SU-DHL-6 (cell line): ENCODE data around the gene ZNF316.
A peak's percentile ranks its signal among the peaks of the same experiment; 100 is the strongest.

Experiments used
- H2AFZ ChIP-seq: fragments of 200-600 bp; sonication (generic); 2 replicates; pipeline ENCODE4 v1.6.1; 2014; ENCODE audit warnings: low read depth, mild to moderate bottlenecking, moderate library complexity, mixed read lengths, antibody characterized with exemption, low read length; ENCODE audit not compliant: severe bottlenecking
- H3F3A ChIP-seq: fragments of 200-600 bp; shearing (Covaris generic); 2 replicates; pipeline ENCODE4 v1.6.0; 2016; ENCODE audit warnings: antibody characterized with exemption, mild to moderate bottlenecking; ENCODE audit not compliant: insufficient read depth
- H3K27ac ChIP-seq: fragments of 200-600 bp; sonication (generic); 2 replicates; pipeline ENCODE4 v1.5.1; 2016; ENCODE audit warnings: low read depth, mild to moderate bottlenecking, low read length, moderate library complexity, mixed read lengths
- H3K27me3 ChIP-seq: fragments of 200-600 bp; sonication (generic), shearing (Covaris generic); 2 replicates; pipeline ENCODE4 v1.6.0; 2014; ENCODE audit warnings: mild to moderate bottlenecking, low read length
- H3K36me3 ChIP-seq: fragments of 200-600 bp; sonication (generic); 2 replicates; pipeline ENCODE4 v1.6.1; 2014; ENCODE audit warnings: mild to moderate bottlenecking, low read length, mixed read lengths
- H3K4me2 ChIP-seq: fragments of 300-600, 200-600 bp; shearing (Covaris generic), sonication (generic); 2 replicates; pipeline ENCODE4 v1.6.0; 2014; ENCODE audit warnings: low read length, low read depth, mild to moderate bottlenecking; ENCODE audit not compliant: poor library complexity, severe bottlenecking
- H3K4me3 ChIP-seq: fragments of 200-600 bp; sonication (generic); 2 replicates; pipeline ENCODE4 v1.5.1; 2014; ENCODE audit warnings: antibody characterized with exemption, low read length, mild to moderate bottlenecking, mixed read lengths; ENCODE audit not compliant: insufficient read depth, poor library complexity, severe bottlenecking
- H3K79me2 ChIP-seq: fragments of 200-600 bp; sonication (generic); 2 replicates; pipeline ENCODE4 v1.6.1; 2014; ENCODE audit warnings: mild to moderate bottlenecking, low read length, moderate library complexity; ENCODE audit not compliant: insufficient read depth
- H3K9ac ChIP-seq: fragments of 200-600 bp; sonication (generic); 2 replicates; pipeline ENCODE4 v1.7.0; 2014; ENCODE audit warnings: mild to moderate bottlenecking, low read length
- H3K9me2 ChIP-seq: fragments of 200-600 bp; sonication (generic); replicated peaks from 2 replicates; pipeline ENCODE4 v1.6.1; 2014; ENCODE audit warnings: low read length; ENCODE audit not compliant: insufficient read depth
- H3K9me3 ChIP-seq: fragments of 200-600 bp; sonication (generic); 2 replicates; pipeline ENCODE4 v1.6.1; 2014; ENCODE audit warnings: low read length, mixed read lengths; ENCODE audit not compliant: insufficient read depth
- H4K20me1 ChIP-seq: fragments of 200-600 bp; sonication (generic); 2 replicates; pipeline ENCODE4 v1.6.1; 2014; ENCODE audit warnings: low read depth, mild to moderate bottlenecking, antibody characterized with exemption, low read length, moderate library complexity, mixed read lengths
- CTCF ChIP-seq: fragments of 200-600 bp; sonication (generic); IDR thresholded peaks from one replicate; pipeline ENCODE4 v1.5.1; 2017; ENCODE audit warnings: antibody characterized with exemption, mild to moderate bottlenecking, low read length, moderate library complexity; ENCODE audit not compliant: insufficient read depth, poor library complexity, severe bottlenecking
- EZH2phosphoT487 ChIP-seq: fragments of 200-600 bp; sonication (generic), shearing (Covaris generic); conservative IDR thresholded peaks from 2 replicates; pipeline ENCODE4 v1.6.1; 2018; ENCODE audit warnings: mild to moderate bottlenecking, antibody characterized with exemption, low read length, moderate library complexity, mixed read lengths

The ZNF316 gene

GRCh38 chr7:6636741-6637543 is at the start of gene ZNF316:
ZNF316 (plus strand) TSS chr7:6637318; CDS start chr7:6642410, 5,092 bp downstream.
- Histone ChIP-seq H3K36me3 (no peaks in the 10 kb centered on the region), H3K4me3 (peak within 1 kb of the TSS; percentile 68), H4K20me1 (no peaks in the 10 kb centered on the region), H3K9ac (peak within 1 kb of the TSS; percentile 70), H3K27me3 (no peaks in the 10 kb centered on the region), H3K79me2 (peaks cover 28% of the 10 kb centered on the region), H3F3A (peaks cover 9% of the 10 kb centered on the region; the same call in 1 of the 2 replicates), H3K27ac (peak within 1 kb of the TSS; percentile 48), H3K9me2 (no peaks in the 10 kb centered on the region), H3K9me3 (no peaks in the 10 kb centered on the region), H2AFZ (peak within 1 kb of the TSS; percentile 87), H3K4me2 (peak within 1 kb of the TSS; percentile 65)
- TF ChIP-seq CTCF, result no peak
- TF ChIP-seq EZH2phosphoT487, result no peak

GRCh38 chr7:6588566-6588965 is 48.6 kb upstream of the ZNF316 start:
- H3K9me3 ChIP-seq, result no peaks in the 10 kb centered on the region
- H3K27me3 ChIP-seq, result no peaks in the 10 kb centered on the region
- 0 out of 2 replicates have a peak, but pooled peaks cover 11% of the 10 kb centered on the region for H3K36me3 ChIP-seq
- peaks cover 17% of the 10 kb centered on the region for H3K79me2 ChIP-seq
- H3K27ac ChIP-seq, result no peak overlapping the region
- no peaks in the 10 kb centered on the region for H4K20me1 ChIP-seq
- no peak overlapping the region for H3K4me2 ChIP-seq
- TF ChIP-seq EZH2phosphoT487 (no peak), CTCF (no peak)
- no peak overlapping the region for H3K4me3 ChIP-seq
- H3K9me2 ChIP-seq, result no peaks in the 10 kb centered on the region
- H2AFZ ChIP-seq, result no peak overlapping the region
- H3F3A ChIP-seq, result 0 out of 2 replicates have a peak, but pooled peaks cover 5% of the 10 kb centered on the region
- H3K9ac ChIP-seq, result no peak overlapping the region

- H3K79me2 ChIP-seq, result peaks cover 17% of the 10 kb centered on the region
- H3K27me3 ChIP-seq, result no peaks in the 10 kb centered on the region
- no peak overlapping the region for H3K27ac ChIP-seq
- peak overlapping the region; percentile 58 for H2AFZ ChIP-seq
- H3K4me2 ChIP-seq, result peak overlapping the region; percentile 43
- 0 out of 2 replicates have a peak, but pooled peaks cover 5% of the 10 kb centered on the region for H3F3A ChIP-seq
- H3K9me2 ChIP-seq, result no peaks in the 10 kb centered on the region
- H3K9ac ChIP-seq, result peak overlapping the region; percentile 83
- no peaks in the 10 kb centered on the region for H3K9me3 ChIP-seq
- H3K4me3 ChIP-seq, result no peak overlapping the region
- TF ChIP-seq EZH2phosphoT487 (no peak), CTCF (no peak)
- no peaks in the 10 kb centered on the region for H4K20me1 ChIP-seq
- H3K36me3 ChIP-seq, result 0 out of 2 replicates have a peak, but pooled peaks cover 9% of the 10 kb centered on the region
Observed at GRCh38 chr7:6589151-6589828, 47.8 kb upstream of the ZNF316 start.
